Lower lobe of right lung (tissue), 2 donors: ENCODE results near the gene SMPDL3B. TPM values are rescaled to one million over a fixed set of nuclear protein-coding genes. Genes with fewer than 3 reads are reported as not detected.

ENCODE experiments used
- ATAC-seq, 2 donors: fragments of 200-7000 bp; cut with Tn5 transposase; one replicate each; pipeline ENCODE4 v1.9.1; 2020 to 2022; ENCODE audit warnings: mild to moderate bottlenecking in 2 of 2, moderate library complexity in 2 of 2
- DNase-seq: peaks from one replicate; pipeline ENCODE4 v3.0.0-alpha.2; 2020
- H3K27ac ChIP-seq: fragments of 200-600 bp; one replicate; pipeline ENCODE4 v1.8.0; 2022
- H3K27me3 ChIP-seq: fragments of 200-600 bp; one replicate; pipeline ENCODE4 v1.8.0; 2022; ENCODE audit warnings: low read depth
- H3K36me3 ChIP-seq: fragments of 200-600 bp; one replicate; pipeline ENCODE4 v1.8.0; 2022; ENCODE audit warnings: mild to moderate bottlenecking
- H3K4me1 ChIP-seq: fragments of 200-600 bp; one replicate; pipeline ENCODE4 v1.8.0; 2022
- H3K4me3 ChIP-seq: fragments of 200-600 bp; one replicate; pipeline ENCODE4 v1.8.0; 2022; ENCODE audit warnings: mild to moderate bottlenecking
- H3K9me3 ChIP-seq: fragments of 200-600 bp; one replicate; pipeline ENCODE4 v1.8.0; 2022
- CTCF ChIP-seq: fragments of 200-600 bp; IDR thresholded peaks from one replicate; pipeline ENCODE4 v1.8.0; 2022; ENCODE audit warnings: antibody characterized with exemption, mild to moderate bottlenecking
- intact Hi-C: fragments of 100-400 bp; cut with DNase I; formaldehyde crosslinking; loops from one replicate; pipeline ENCODE4 v1.11.0; 2022
- total RNA-seq: library from RNA; stranded (reverse); fragmentation: NEBNext Ultra II Directional; extraction: Animal tissue kit (Norgen Biotek cat#: 25700); gene quantifications from one replicate; pipeline ENCODE4 v1.2.1, GENCODE V29; 2021
- donor health status: DM: no; HTN: yes; CAD: no; lungs with severe emphysema.

The SMPDL3B gene
- total RNA-seq, 1 donor from 2014 or later = 15.4 TPM

GRCh38 chr1:27980216-27980845, 45.5 kb downstream of the SMPDL3B start:
- H3K36me3 ChIP-seq = peaks cover 43% of the 10 kb centered on the region
- H3K9me3 ChIP-seq = no peaks in the 10 kb centered on the region
- TF ChIP-seq CTCF = no peak
- H3K27me3 ChIP-seq = no peaks in the 10 kb centered on the region
- intact Hi-C loops = no loop called here
- H3K4me1 ChIP-seq = peaks cover 11% of the 10 kb centered on the region
- no peak overlapping the region for H3K27ac ChIP-seq
- DNase-seq (no peak), ATAC-seq (no peak)
- H3K4me3 ChIP-seq = no peak overlapping the region

GRCh38 chr1:27981145-27981544, 46.3 kb downstream of the SMPDL3B start:
- no peak for TF ChIP-seq CTCF
- Histone ChIP-seq H3K27me3 (no peaks in the 10 kb centered on the region), H3K27ac (no peak overlapping the region), H3K4me1 (peaks cover 11% of the 10 kb centered on the region), H3K36me3 (peaks cover 40% of the 10 kb centered on the region), H3K9me3 (no peaks in the 10 kb centered on the region), H3K4me3 (no peak overlapping the region)
- no peak for ATAC-seq
- intact Hi-C loops = no loop called here
- DNase-seq = no peak

GRCh38 chr1:27990920-27991537, 56.2 kb downstream of the SMPDL3B start:
- ATAC-seq = no peak
- H3K27me3 ChIP-seq = no peaks in the 10 kb centered on the region
- TF ChIP-seq CTCF = no peak
- H3K4me3 ChIP-seq = no peak overlapping the region
- no peak overlapping the region for H3K27ac ChIP-seq
- no peak for DNase-seq
- no peaks in the 10 kb centered on the region for H3K9me3 ChIP-seq
- H3K36me3 ChIP-seq = peaks cover 90% of the 10 kb centered on the region
- intact Hi-C loops = no loop called here
- peaks cover 24% of the 10 kb centered on the region for H3K4me1 ChIP-seq

GRCh38 chr1:27992276-27992675, 57.5 kb downstream of the SMPDL3B start:
- H3K4me1 ChIP-seq = peaks cover 24% of the 10 kb centered on the region
- ATAC-seq = peak; percentile 67 to 74
- peak; percentile 51 for DNase-seq
- no peaks in the 10 kb centered on the region for H3K27me3 ChIP-seq
- no peak for TF ChIP-seq CTCF
- peaks cover 95% of the 10 kb centered on the region for H3K36me3 ChIP-seq
- H3K27ac ChIP-seq = peak overlapping the region; percentile 46
- no peak overlapping the region for H3K4me3 ChIP-seq
- H3K9me3 ChIP-seq = no peaks in the 10 kb centered on the region
- intact Hi-C loops = no loop called here

GRCh38 chr1:27993241-27993640, 58.4 kb downstream of the SMPDL3B start:
- H3K27ac ChIP-seq = no peak overlapping the region
- no peak for DNase-seq
- H3K9me3 ChIP-seq = no peaks in the 10 kb centered on the region
- no peaks in the 10 kb centered on the region for H3K27me3 ChIP-seq
- H3K36me3 ChIP-seq = peaks cover 95% of the 10 kb centered on the region
- intact Hi-C loops = no loop called here
- TF ChIP-seq CTCF = no peak
- H3K4me3 ChIP-seq = no peak overlapping the region
- peaks cover 24% of the 10 kb centered on the region for H3K4me1 ChIP-seq
- ATAC-seq = peak in 1 of 2 donors; percentile 68
